SU-DHL-6 (cell line): ENCODE measurements around the gene CCNI.

ENCODE experiments used
- H2AFZ ChIP-seq: fragments of 200-600 bp; sonication (generic); 2 replicates; pipeline ENCODE4 v1.6.1; 2014; ENCODE audit warnings: low read depth, mild to moderate bottlenecking, moderate library complexity, mixed read lengths, antibody characterized with exemption, low read length; ENCODE audit not compliant: severe bottlenecking
- H3F3A ChIP-seq: fragments of 200-600 bp; shearing (Covaris generic); 2 replicates; pipeline ENCODE4 v1.6.0; 2016; ENCODE audit warnings: antibody characterized with exemption, mild to moderate bottlenecking; ENCODE audit not compliant: insufficient read depth
- H3K27ac ChIP-seq: fragments of 200-600 bp; sonication (generic); 2 replicates; pipeline ENCODE4 v1.5.1; 2016; ENCODE audit warnings: low read depth, mild to moderate bottlenecking, low read length, moderate library complexity, mixed read lengths
- H3K27me3 ChIP-seq: fragments of 200-600 bp; sonication (generic), shearing (Covaris generic); 2 replicates; pipeline ENCODE4 v1.6.0; 2014; ENCODE audit warnings: mild to moderate bottlenecking, low read length
- H3K36me3 ChIP-seq: fragments of 200-600 bp; sonication (generic); 2 replicates; pipeline ENCODE4 v1.6.1; 2014; ENCODE audit warnings: mild to moderate bottlenecking, low read length, mixed read lengths
- H3K4me2 ChIP-seq: fragments of 300-600, 200-600 bp; shearing (Covaris generic), sonication (generic); 2 replicates; pipeline ENCODE4 v1.6.0; 2014; ENCODE audit warnings: low read length, low read depth, mild to moderate bottlenecking; ENCODE audit not compliant: poor library complexity, severe bottlenecking
- H3K4me3 ChIP-seq: fragments of 200-600 bp; sonication (generic); 2 replicates; pipeline ENCODE4 v1.5.1; 2014; ENCODE audit warnings: antibody characterized with exemption, low read length, mild to moderate bottlenecking, mixed read lengths; ENCODE audit not compliant: insufficient read depth, poor library complexity, severe bottlenecking
- H3K79me2 ChIP-seq: fragments of 200-600 bp; sonication (generic); 2 replicates; pipeline ENCODE4 v1.6.1; 2014; ENCODE audit warnings: mild to moderate bottlenecking, low read length, moderate library complexity; ENCODE audit not compliant: insufficient read depth
- H3K9ac ChIP-seq: fragments of 200-600 bp; sonication (generic); 2 replicates; pipeline ENCODE4 v1.7.0; 2014; ENCODE audit warnings: mild to moderate bottlenecking, low read length
- H3K9me2 ChIP-seq: fragments of 200-600 bp; sonication (generic); replicated peaks from 2 replicates; pipeline ENCODE4 v1.6.1; 2014; ENCODE audit warnings: low read length; ENCODE audit not compliant: insufficient read depth
- H3K9me3 ChIP-seq: fragments of 200-600 bp; sonication (generic); 2 replicates; pipeline ENCODE4 v1.6.1; 2014; ENCODE audit warnings: low read length, mixed read lengths; ENCODE audit not compliant: insufficient read depth
- H4K20me1 ChIP-seq: fragments of 200-600 bp; sonication (generic); 2 replicates; pipeline ENCODE4 v1.6.1; 2014; ENCODE audit warnings: low read depth, mild to moderate bottlenecking, antibody characterized with exemption, low read length, moderate library complexity, mixed read lengths
- CTCF ChIP-seq: fragments of 200-600 bp; sonication (generic); IDR thresholded peaks from one replicate; pipeline ENCODE4 v1.5.1; 2017; ENCODE audit warnings: antibody characterized with exemption, mild to moderate bottlenecking, low read length, moderate library complexity; ENCODE audit not compliant: insufficient read depth, poor library complexity, severe bottlenecking
- EZH2phosphoT487 ChIP-seq: fragments of 200-600 bp; sonication (generic), shearing (Covaris generic); conservative IDR thresholded peaks from 2 replicates; pipeline ENCODE4 v1.6.1; 2018; ENCODE audit warnings: mild to moderate bottlenecking, antibody characterized with exemption, low read length, moderate library complexity, mixed read lengths

CCNI gene

GRCh38 chr4:77009511-77010115 is 66.2 kb downstream of the CCNI start:
- H3K9me2 ChIP-seq, result no peaks in the 10 kb centered on the region
- H3K27ac ChIP-seq, result no peak overlapping the region
- H4K20me1 ChIP-seq, result no peaks in the 10 kb centered on the region

GRCh38 chr4:77007358-77008230 is 68.2 kb downstream of the CCNI start:
- Histone ChIP-seq H3K9me3 (no peaks in the 10 kb centered on the region), H3K27ac (no peak overlapping the region), H3F3A (no peaks in the 10 kb centered on the region), H4K20me1 (no peaks in the 10 kb centered on the region), H2AFZ (no peak overlapping the region), H3K4me3 (no peak overlapping the region), H3K36me3 (no peaks in the 10 kb centered on the region), H3K9me2 (no peaks in the 10 kb centered on the region), H3K27me3 (no peaks in the 10 kb centered on the region), H3K4me2 (no peak overlapping the region), H3K79me2 (no peaks in the 10 kb centered on the region), H3K9ac (no peak overlapping the region)
- no peak for TF ChIP-seq CTCF
- TF ChIP-seq EZH2phosphoT487, result no peak

More at GRCh38 chr4:77009511-77010115, 66.2 kb downstream of the CCNI start:
- Histone ChIP-seq H3K9ac (no peak overlapping the region), H3K79me2 (no peaks in the 10 kb centered on the region), H3K36me3 (no peaks in the 10 kb centered on the region), H3K9me3 (no peaks in the 10 kb centered on the region), H3K4me2 (no peak overlapping the region), H3F3A (no peaks in the 10 kb centered on the region), H3K4me3 (no peak overlapping the region), H2AFZ (no peak overlapping the region), H3K27me3 (no peaks in the 10 kb centered on the region)
- TF ChIP-seq EZH2phosphoT487, result no peak
- TF ChIP-seq CTCF, result no peak

- Histone ChIP-seq H3K79me2 (no peaks in the 10 kb centered on the region), H3K9ac (no peak overlapping the region), H3F3A (no peaks in the 10 kb centered on the region), H3K9me3 (no peaks in the 10 kb centered on the region), H4K20me1 (no peaks in the 10 kb centered on the region), H3K27ac (no peak overlapping the region), H3K4me2 (no peak overlapping the region), H3K9me2 (no peaks in the 10 kb centered on the region), H3K27me3 (no peaks in the 10 kb centered on the region), H3K4me3 (no peak overlapping the region), H3K36me3 (no peaks in the 10 kb centered on the region), H2AFZ (no peak overlapping the region)
- TF ChIP-seq EZH2phosphoT487 (no peak), CTCF (no peak)
These were observed 68.9 kb downstream of the CCNI start for GRCh38 chr4:77006753-77007353.
